Esophagus (tissue), 2 donors: Measurements from ENCODE around the gene MEG3. TPM values are rescaled to one million over a fixed set of nuclear protein-coding genes. Genes with fewer than 3 reads are reported as not detected.

Experiments used
- H3K27ac ChIP-seq, 2 donors: one replicate each; pipeline ENCODE4 v1.5.1; 2013; ENCODE audit warnings: low read depth in 2 of 2, mild to moderate bottlenecking in 2 of 2, inconsistent platforms in 1 of 2, low read length in 1 of 2, moderate library complexity in 1 of 2
- H3K27me3 ChIP-seq, 2 donors: one replicate each; pipeline ENCODE4 v1.6.1; 2013; ENCODE audit warnings: low read length in 2 of 2, control low read depth in 1 of 2, mild to moderate bottlenecking in 1 of 2; ENCODE audit not compliant: insufficient read depth in 2 of 2, control insufficient read depth in 1 of 2
- H3K36me3 ChIP-seq, 2 donors: one replicate each; pipeline ENCODE4 v1.6.1; 2013; ENCODE audit warnings: low read length in 1 of 2; ENCODE audit not compliant: control insufficient read depth in 2 of 2, insufficient read depth in 2 of 2
- H3K4me1 ChIP-seq, 2 donors: one replicate each; pipeline ENCODE4 v1.6.1; 2013; ENCODE audit warnings: low read length in 1 of 2; ENCODE audit not compliant: control insufficient read depth in 2 of 2, insufficient read depth in 2 of 2
- H3K4me3 ChIP-seq, 2 donors: one replicate each; pipeline ENCODE4 v1.5.1; 2013; ENCODE audit warnings: low read length in 2 of 2, mild to moderate bottlenecking in 2 of 2, low read depth in 1 of 2, moderate library complexity in 1 of 2
- H3K9me3 ChIP-seq, 2 donors: one replicate each; pipeline ENCODE4 v1.6.1; 2013; ENCODE audit warnings: mild to moderate bottlenecking in 2 of 2, low read depth in 1 of 2, low read length in 1 of 2, moderate library complexity in 1 of 2; ENCODE audit not compliant: control insufficient read depth in 2 of 2, insufficient read depth in 1 of 2
- WGBS, 2 donors: extraction: QIAGEN DNeasy Blood & Tissue Kit; methylation state at CpG; one replicate each; pipeline ENCODE4 v1.1.7; 2013; 5-methylcytosine and 5-hydroxymethylcytosine counted together
- polyA plus RNA-seq, 2 donors: library from polyadenylated mRNA; stranded (reverse); fragments of 200-250 nt; gene quantifications; one replicate each; pipeline ENCODE4 v1.2.3, GENCODE V29; 2013
- donor health status: healthy with polysubstance abuse.
- donor health status: Bipolar disorder and iron deficiency.

The MEG3 gene
- polyA plus RNA-seq, 2 donors: 9.7 to 13.9 TPM

GRCh38 chr14:100827101-100828021 is 1.4 kb downstream of the MEG3 start:
- H3K9me3 ChIP-seq: peaks cover 3 to 5% of the 10 kb centered on the region in 2 donors
- H3K4me3 ChIP-seq: no peak overlapping the region
- H3K27ac ChIP-seq: no peak overlapping the region
- peaks cover 0 to 4% of the 10 kb centered on the region in 2 donors for H3K4me1 ChIP-seq
- H3K36me3 ChIP-seq: no peaks in the 10 kb centered on the region
- WGBS, 2 donors: 56% methylated on average over 61 of the region's 61 CpGs
- H3K27me3 ChIP-seq: no peaks in the 10 kb centered on the region

GRCh38 chr14:100828031-100828769 is 2.3 kb downstream of the MEG3 start:
- Histone ChIP-seq H3K4me1 (peaks cover 0 to 4% of the 10 kb centered on the region in 2 donors), H3K36me3 (no peaks in the 10 kb centered on the region), H3K27me3 (no peaks in the 10 kb centered on the region), H3K9me3 (peaks cover 3 to 5% of the 10 kb centered on the region in 2 donors), H3K4me3 (no peak overlapping the region), H3K27ac (no peak overlapping the region)
- WGBS, 2 donors: 65 to 76% methylated on average over 13 to 26 of the region's 26 CpGs

GRCh38 chr14:100830681-100831080 is 4.8 kb downstream of the MEG3 start:
- no peak overlapping the region for H3K4me3 ChIP-seq
- WGBS, 2 donors: 67 to 68% methylated on average over 8 of the region's 8 CpGs
- no peaks in the 10 kb centered on the region for H3K27me3 ChIP-seq
- peaks cover 3 to 5% of the 10 kb centered on the region in 2 donors for H3K9me3 ChIP-seq
- H3K27ac ChIP-seq: no peak overlapping the region
- peaks cover 0 to 3% of the 10 kb centered on the region in 2 donors for H3K4me1 ChIP-seq
- no peaks in the 10 kb centered on the region for H3K36me3 ChIP-seq

- 84 to 87% methylated on average over 21 of the region's 21 CpGs for WGBS, 2 donors
Observed at GRCh38 chr14:100832311-100832960, 6.5 kb downstream of the MEG3 start.

GRCh38 chr14:100834082-100834793 is 8.3 kb downstream of the MEG3 start:
- H3K4me3 ChIP-seq: no peak overlapping the region
- 89 to 92% methylated on average over 15 of the region's 15 CpGs for WGBS, 2 donors
- H3K27me3 ChIP-seq: no peaks in the 10 kb centered on the region
- no peaks in the 10 kb centered on the region for H3K9me3 ChIP-seq
- no peak overlapping the region for H3K27ac ChIP-seq
- no peaks in the 10 kb centered on the region for H3K4me1 ChIP-seq
- H3K36me3 ChIP-seq: no peaks in the 10 kb centered on the region

More at GRCh38 chr14:100832311-100832960, 6.5 kb downstream of the MEG3 start:
- Histone ChIP-seq H3K27me3 (no peaks in the 10 kb centered on the region), H3K27ac (no peak overlapping the region), H3K4me3 (no peak overlapping the region), H3K36me3 (no peaks in the 10 kb centered on the region), H3K9me3 (peaks cover 2 to 5% of the 10 kb centered on the region in 2 donors), H3K4me1 (no peaks in the 10 kb centered on the region)

- H3K4me1 ChIP-seq: no peaks in the 10 kb centered on the region
- no peak overlapping the region for H3K4me3 ChIP-seq
- no peak overlapping the region for H3K27ac ChIP-seq
- H3K36me3 ChIP-seq: no peaks in the 10 kb centered on the region
- WGBS, 2 donors: 75 to 83% methylated on average over 26 to 29 of the region's 29 CpGs
- H3K27me3 ChIP-seq: no peaks in the 10 kb centered on the region
- no peaks in the 10 kb centered on the region for H3K9me3 ChIP-seq
Observed at GRCh38 chr14:100834794-100835547, 9.1 kb downstream of the MEG3 start.

- no peak overlapping the region for H3K4me3 ChIP-seq
- H3K27ac ChIP-seq: no peak overlapping the region
- H3K4me1 ChIP-seq: no peaks in the 10 kb centered on the region
- H3K27me3 ChIP-seq: no peaks in the 10 kb centered on the region
- WGBS, 2 donors: 84 to 87% methylated on average over 24 of the region's 24 CpGs
- no peaks in the 10 kb centered on the region for H3K36me3 ChIP-seq
- H3K9me3 ChIP-seq: no peaks in the 10 kb centered on the region
Observed at GRCh38 chr14:100835548-100836310, 9.8 kb downstream of the MEG3 start.

- H3K27me3 ChIP-seq: no peaks in the 10 kb centered on the region
- no peaks in the 10 kb centered on the region for H3K9me3 ChIP-seq
- H3K4me1 ChIP-seq: no peaks in the 10 kb centered on the region
- 88 to 90% methylated on average over 12 of the region's 12 CpGs for WGBS, 2 donors
- no peaks in the 10 kb centered on the region for H3K36me3 ChIP-seq
- no peak overlapping the region for H3K27ac ChIP-seq
- no peak overlapping the region for H3K4me3 ChIP-seq
Observed at GRCh38 chr14:100836311-100836805, 10.4 kb downstream of the MEG3 start.
